ENCODE measurements around the gene CHPT1. TPM values are rescaled to one million over a fixed set of nuclear protein-coding genes. Genes with fewer than 3 reads are reported as not detected.

Gene CHPT1
- total and polyA plus RNA-seq, 2 experiments from 2014 or later, result 22.2 to 23.0 TPM

DNA sequence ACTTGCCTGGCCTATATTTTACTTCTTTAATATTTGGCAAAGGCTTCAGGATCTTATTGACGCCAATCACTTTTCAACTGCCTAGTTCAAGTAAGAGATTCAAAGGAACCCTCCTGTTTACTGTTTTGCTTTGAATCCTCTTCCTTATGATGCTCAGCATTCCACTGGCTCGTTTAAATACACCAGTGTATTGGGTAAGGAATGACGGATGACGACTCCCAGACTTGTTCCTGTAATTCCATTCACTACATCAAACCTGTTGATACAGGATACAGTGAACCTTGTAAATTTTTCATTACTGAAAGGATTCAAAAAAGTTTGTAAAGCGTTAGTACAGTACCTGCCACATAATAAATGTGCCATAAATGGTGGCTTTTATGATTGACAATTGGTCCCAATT lies 43.5 kb downstream of the CHPT1 start (continued):
- TF ChIP-seq, protein P1, sequence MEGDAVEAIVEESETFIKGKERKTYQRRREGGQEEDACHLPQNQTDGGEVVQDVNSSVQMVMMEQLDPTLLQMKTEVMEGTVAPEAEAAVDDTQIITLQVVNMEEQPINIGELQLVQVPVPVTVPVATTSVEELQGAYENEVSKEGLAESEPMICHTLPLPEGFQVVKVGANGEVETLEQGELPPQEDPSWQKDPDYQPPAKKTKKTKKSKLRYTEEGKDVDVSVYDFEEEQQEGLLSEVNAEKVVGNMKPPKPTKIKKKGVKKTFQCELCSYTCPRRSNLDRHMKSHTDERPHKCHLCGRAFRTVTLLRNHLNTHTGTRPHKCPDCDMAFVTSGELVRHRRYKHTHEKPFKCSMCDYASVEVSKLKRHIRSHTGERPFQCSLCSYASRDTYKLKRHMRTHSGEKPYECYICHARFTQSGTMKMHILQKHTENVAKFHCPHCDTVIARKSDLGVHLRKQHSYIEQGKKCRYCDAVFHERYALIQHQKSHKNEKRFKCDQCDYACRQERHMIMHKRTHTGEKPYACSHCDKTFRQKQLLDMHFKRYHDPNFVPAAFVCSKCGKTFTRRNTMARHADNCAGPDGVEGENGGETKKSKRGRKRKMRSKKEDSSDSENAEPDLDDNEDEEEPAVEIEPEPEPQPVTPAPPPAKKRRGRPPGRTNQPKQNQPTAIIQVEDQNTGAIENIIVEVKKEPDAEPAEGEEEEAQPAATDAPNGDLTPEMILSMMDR (conservative IDR thresholded peaks at IDR 0.05; ENCODE audit: low read depth in 2 of 2), result no peak
- TF ChIP-seq EZH2 (IDR thresholded peaks at IDR 0.05; ENCODE audit: low read depth, unreplicated experiment) (no peak), CREB1 (CRISPR knock-in tag; IDR thresholded peaks at IDR 0.05; ENCODE audit: low read depth) (no peak), ZNF331 (CRISPR knock-in tag; IDR thresholded peaks at IDR 0.05; ENCODE audit: low read depth) (no peak), POLR2AphosphoS5 (IDR thresholded peaks at IDR 0.05; ENCODE audit: low read depth) (no peak)

DNA sequence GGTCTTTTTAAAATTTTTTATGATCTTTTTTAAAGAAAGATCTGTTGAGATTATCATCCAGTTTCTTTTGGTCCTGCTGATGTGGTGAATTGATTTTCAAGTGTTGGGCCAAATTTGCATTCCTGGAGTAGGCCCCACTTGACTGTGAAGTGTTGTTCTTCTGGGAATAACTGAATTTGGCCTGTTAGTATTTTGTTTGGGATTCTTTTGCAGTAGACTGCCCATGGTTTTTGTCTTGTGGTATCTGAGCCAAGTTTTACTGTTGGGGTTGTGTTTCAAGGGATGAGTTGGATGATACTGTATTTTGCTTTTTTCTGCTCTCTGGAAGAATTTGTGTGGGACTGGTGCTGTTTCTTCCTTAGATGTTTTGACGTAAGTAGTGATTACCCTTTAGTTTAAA lies 45.8 kb downstream of the CHPT1 start:
- TF ChIP-seq ZNF331 (CRISPR knock-in tag; IDR thresholded peaks at IDR 0.05; ENCODE audit: low read depth) (no peak), NANOG (IDR thresholded peaks at IDR 0.05; ENCODE audit: borderline replicate concordance) (no peak), STAT1 (IDR thresholded peaks at IDR 0.05; ENCODE audit: unreplicated experiment) (no peak), JUNB (IDR thresholded peaks at IDR 0.05; ENCODE audit: unreplicated experiment) (no peak)
- TF ChIP-seq, protein P1 (conservative IDR thresholded peaks at IDR 0.05; ENCODE audit: low read depth in 2 of 2), result no peak
- no peak overlapping the region for H3K4me3 Mint-ChIP-seq
- Histone ChIP-seq H3K27ac (ENCODE audit: low read depth) (no peak overlapping the region), H3K9me2 (ENCODE audit: insufficient read depth) (no peaks in the 10 kb centered on the region), H3K4me3 (no peak overlapping the region), H3K79me2 (replicated peaks; ENCODE audit: insufficient read depth) (no peaks in the 10 kb centered on the region), H3F3A (replicated peaks; ENCODE audit: low read depth) (no peaks in the 10 kb centered on the region), H4K20me1 (replicated peaks; ENCODE audit: insufficient read depth) (no peaks in the 10 kb centered on the region; the same call in 1 of the 2 replicates), H3K4me1 (ENCODE audit: insufficient read depth) (no peaks in the 10 kb centered on the region), H3K4me2 (no peak overlapping the region), H2AFZ (no peak overlapping the region), H3K27me3 (ENCODE audit: insufficient read depth) (no peaks in the 10 kb centered on the region), H3K36me3 (ENCODE audit: insufficient read depth) (peaks cover 6% of the 10 kb centered on the region; the same call in 1 of the 2 replicates)
- H3K27ac Mint-ChIP-seq, result no peak overlapping the region
- H3K4me1 Mint-ChIP-seq, result no peaks in the 10 kb centered on the region
- DNase-seq (ENCODE audit: low spot score) (no peak), ATAC-seq (no peak)
- H3K27me3 Mint-ChIP-seq (ENCODE audit: insufficient read depth, low read depth, poor library complexity), result peaks cover 2% of the 10 kb centered on the region
- peaks cover 7% of the 10 kb centered on the region; the same call in 1 of the 3 replicates for H3K36me3 Mint-ChIP-seq (ENCODE audit: low read depth)
- H3K9me3 Mint-ChIP-seq, result no peaks in the 10 kb centered on the region

DNA sequence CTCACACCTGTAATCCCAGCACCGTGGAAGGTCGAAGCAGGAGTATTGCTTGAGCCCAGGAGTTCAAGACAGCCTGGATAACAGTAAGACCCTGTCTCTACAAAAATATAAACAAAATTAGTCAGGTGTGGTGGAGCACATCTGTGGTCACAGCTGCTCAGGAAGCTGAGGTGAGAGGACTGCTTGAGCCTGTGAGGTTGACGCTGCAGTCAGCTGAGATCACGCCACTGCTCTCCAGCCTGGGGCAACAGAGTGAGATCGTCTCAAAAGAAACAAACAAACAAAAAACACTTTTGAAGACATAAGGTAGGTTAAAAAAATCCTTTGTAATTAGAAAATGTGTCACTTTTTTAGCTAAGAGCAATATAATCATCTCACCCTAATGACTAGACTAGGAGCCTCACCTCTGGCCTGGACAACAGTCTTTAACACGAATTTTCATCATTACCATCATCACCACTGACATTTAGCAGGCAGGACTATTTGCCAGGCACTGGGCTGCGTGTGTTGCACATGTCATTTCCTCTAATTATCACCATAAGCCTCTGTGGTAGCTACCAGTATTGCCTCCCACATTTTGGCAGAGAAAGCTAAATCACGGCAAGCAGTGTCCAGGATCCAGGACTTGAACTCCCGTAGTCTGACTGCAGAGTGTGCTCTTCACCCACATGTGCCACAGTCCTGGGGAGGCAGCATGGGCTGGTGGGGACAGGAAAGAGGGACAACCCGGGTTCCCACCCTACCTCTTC lies 46.5 kb downstream of the CHPT1 start:
- Mint-ChIP-seq H3K4me1 (no peaks in the 10 kb centered on the region), H3K27ac (no peak overlapping the region), H3K9me3 (no peaks in the 10 kb centered on the region), H3K4me3 (no peak overlapping the region), H3K36me3 (ENCODE audit: low read depth) (peaks cover 7% of the 10 kb centered on the region; the same call in 1 of the 3 replicates), H3K27me3 (ENCODE audit: insufficient read depth, low read depth, poor library complexity) (peaks cover 2% of the 10 kb centered on the region)
- TF ChIP-seq, protein P1 (conservative IDR thresholded peaks at IDR 0.05; ENCODE audit: low read depth in 2 of 2), result peak in 1 of 2 experiments; percentile 22; a peak in 2 of 4 replicates
- TF ChIP-seq CREB1 (CRISPR knock-in tag; IDR thresholded peaks at IDR 0.05; ENCODE audit: low read depth), result no peak
- no peak for TF ChIP-seq ZNF331 (CRISPR knock-in tag; IDR thresholded peaks at IDR 0.05; ENCODE audit: low read depth)
- TF ChIP-seq POLR2AphosphoS5 (IDR thresholded peaks at IDR 0.05; ENCODE audit: low read depth), result no peak
- no peak for TF ChIP-seq EZH2 (IDR thresholded peaks at IDR 0.05; ENCODE audit: low read depth, unreplicated experiment)
- DNase-seq (ENCODE audit: low spot score), result no peak
- no peaks in the 10 kb centered on the region for H3K9me2 ChIP-seq (ENCODE audit: insufficient read depth)
- no peaks in the 10 kb centered on the region for H3K79me2 ChIP-seq (replicated peaks; ENCODE audit: insufficient read depth)
- peaks cover 6% of the 10 kb centered on the region; the same call in 1 of the 2 replicates for H3K36me3 ChIP-seq (ENCODE audit: insufficient read depth)
- no peak overlapping the region for H3K4me3 ChIP-seq
- no peaks in the 10 kb centered on the region for H3K27me3 ChIP-seq (ENCODE audit: insufficient read depth)
- peak; percentile 39; the same call in 2 of the 3 replicates for ATAC-seq
- no peaks in the 10 kb centered on the region for H3K4me1 ChIP-seq (ENCODE audit: insufficient read depth)
- H3F3A ChIP-seq (replicated peaks; ENCODE audit: low read depth), result no peaks in the 10 kb centered on the region
- H3K27ac ChIP-seq (ENCODE audit: low read depth), result no peak overlapping the region
- H3K4me2 ChIP-seq, result no peak overlapping the region
- H4K20me1 ChIP-seq (replicated peaks; ENCODE audit: insufficient read depth), result no peaks in the 10 kb centered on the region; the same call in 1 of the 2 replicates
- H2AFZ ChIP-seq, result no peak overlapping the region
